ENCODE measurements around the gene C1orf21. TPM values are rescaled to one million over a fixed set of nuclear protein-coding genes. Genes with fewer than 3 reads are reported as not detected.

C1orf21 gene
- total RNA-seq, result 12.2 and 21.4 TPM in 2 replicates

GRCh38 chr1:184386312-184387068 is at the start of gene C1orf21:
C1orf21 (plus strand) TSS chr1:184387029; CDS start chr1:184477510, 90,481 bp downstream.

